HepG2 (cell line): ENCODE results near the gene THOC6. TPM values are rescaled to one million over a fixed set of nuclear protein-coding genes. Genes with fewer than 3 reads are reported as not detected.

Source experiments
- FOXO1 ChIP-seq: sonication (generic); formaldehyde crosslinking; IDR thresholded peaks from 2 replicates; pipeline ENCODE4 v1.4.0; 2020; ENCODE audit warnings: missing genetic modification reagents
- GPN1 ChIP-seq: sonication (generic); formaldehyde crosslinking; IDR thresholded peaks from 2 replicates; pipeline ENCODE4 v1.5.1; 2020; ENCODE audit warnings: missing genetic modification reagents, borderline replicate concordance
- KAT8 ChIP-seq: IDR thresholded peaks from 2 replicates; pipeline ENCODE4 v1.6.1; 2016; ENCODE audit warnings: missing genetic modification reagents, missing compliant biosample characterization
- MIER3 ChIP-seq: IDR thresholded peaks from 2 replicates; pipeline ENCODE4 v1.6.1; 2016; ENCODE audit warnings: missing compliant biosample characterization, borderline replicate concordance
- MTA3 ChIP-seq: sonication (generic); formaldehyde crosslinking; IDR thresholded peaks from 2 replicates; pipeline ENCODE4 v1.4.0; 2020; ENCODE audit warnings: missing genetic modification reagents
- MZF1 ChIP-seq: sonication (generic); formaldehyde crosslinking; IDR thresholded peaks from 2 replicates; pipeline ENCODE4 v1.8.1; 2023; ENCODE audit warnings: mild to moderate bottlenecking, missing genetic modification reagents, borderline replicate concordance
- TAF1 ChIP-seq: sonication (generic); formaldehyde crosslinking; IDR thresholded peaks from 2 replicates; pipeline ENCODE4 v1.4.0; 2020; ENCODE audit warnings: missing genetic modification reagents
- TBX3 ChIP-seq: fragments of 450-650 bp; IDR thresholded peaks from 2 replicates; pipeline ENCODE4 v1.6.1; 2017; ENCODE audit warnings: antibody characterized with exemption, mild to moderate bottlenecking, inconsistent platforms, borderline replicate concordance
- TRIM24 ChIP-seq: sonication (generic); formaldehyde crosslinking; IDR thresholded peaks from 2 replicates; pipeline ENCODE4 v1.8.0; 2022; ENCODE audit warnings: mild to moderate bottlenecking, missing genetic modification reagents
- YY1 ChIP-seq: IDR thresholded peaks from 2 replicates; pipeline ENCODE4 v1.6.1; 2011; ENCODE audit warnings: low read length, low read depth, moderate library complexity, mild to moderate bottlenecking; ENCODE audit not compliant: insufficient read depth, insufficient replicate concordance
- ZBTB1 ChIP-seq: sonication (generic); formaldehyde crosslinking; IDR thresholded peaks from 2 replicates; pipeline ENCODE4 v1.4.0; 2020; ENCODE audit warnings: missing genetic modification reagents, borderline replicate concordance
- ZFYVE20 ChIP-seq: sonication (generic); formaldehyde crosslinking; IDR thresholded peaks from 2 replicates; pipeline ENCODE4 v1.8.0; 2023; ENCODE audit warnings: low read depth, mild to moderate bottlenecking, moderate library complexity, missing genetic modification reagents, borderline replicate concordance
- ZIK1 ChIP-seq: sonication (generic); formaldehyde crosslinking; IDR thresholded peaks from 2 replicates; pipeline ENCODE4 v1.5.0; 2020; ENCODE audit warnings: mild to moderate bottlenecking, low read depth, missing genetic modification reagents, borderline replicate concordance
- ZNF264 ChIP-seq: sonication (generic); formaldehyde crosslinking; IDR thresholded peaks from 2 replicates; pipeline ENCODE4 v1.4.0; 2020; ENCODE audit warnings: missing genetic modification reagents
- ZNF484 ChIP-seq: sonication (generic); formaldehyde crosslinking; IDR thresholded peaks from 2 replicates; pipeline ENCODE4 v1.5.1; 2020; ENCODE audit warnings: mild to moderate bottlenecking, low read depth, missing genetic modification reagents, borderline replicate concordance
- ZNF772 ChIP-seq: sonication (generic); formaldehyde crosslinking; IDR thresholded peaks from 2 replicates; pipeline ENCODE4 v1.5.0; 2020; ENCODE audit warnings: mild to moderate bottlenecking, missing genetic modification reagents
- ZNF788 ChIP-seq: sonication (generic); formaldehyde crosslinking; IDR thresholded peaks from 2 replicates; pipeline ENCODE4 v1.5.0; 2020; ENCODE audit warnings: mild to moderate bottlenecking, missing genetic modification reagents, borderline replicate concordance
- ZNF850 ChIP-seq: sonication (generic); formaldehyde crosslinking; conservative IDR thresholded peaks from 2 replicates; pipeline ENCODE4 v1.9.0; 2021; ENCODE audit warnings: mild to moderate bottlenecking, missing genetic modification reagents
- polyA plus RNA-seq, 8 experiments: library from polyadenylated mRNA; depleted of rRNA in 3 of 8; stranded (reverse) in 7 of 8; unstranded in 1 of 8; fragments of >200 nt; fragmentation: Illumina TruSeq in 4 of 8; extraction: Trizol in 4 of 8; gene quantifications; 2 replicates each; pipeline versions ENCODE4 v1.2.1 to v1.2.3, GENCODE V29; 2011 to 2016; ENCODE audit warnings: low read depth in 4 of 8, missing spikeins in 1 of 8, mixed read lengths in 1 of 8; ENCODE audit not compliant: insufficient read depth in 1 of 8
- total RNA-seq, 5 experiments: library from RNA; depleted of rRNA; stranded (reverse); fragments of >200 nt; fragmentation: Illumina TruSeq; extraction: Trizol; gene quantifications; 2 replicates each; pipeline ENCODE4 v1.2.3, GENCODE V29; 2016; ENCODE audit warnings: low read depth in 1 of 5
- TF ChIP-seq, protein P1 (sequence below): sonication (generic); formaldehyde crosslinking; IDR thresholded peaks from 2 replicates; pipeline ENCODE4 v1.5.0; 2020; ENCODE audit warnings: missing genetic modification reagents
- TF ChIP-seq, protein P2 (sequence below): IDR thresholded peaks from 2 replicates; pipeline ENCODE4 v1.6.1; 2012; ENCODE audit warnings: low read length, improper control_type of control experiment
- TF ChIP-seq, protein P3 (sequence below): sonication (generic); formaldehyde crosslinking; IDR thresholded peaks from 2 replicates; pipeline ENCODE4 v1.4.0; 2020; ENCODE audit warnings: missing genetic modification reagents

The THOC6 gene
- total and polyA plus RNA-seq, 2 of the 13 experiments (the other 11 are each of a cell fraction or from before 2014, with no cell fraction given): 32.1 to 37.0 TPM

DNA sequence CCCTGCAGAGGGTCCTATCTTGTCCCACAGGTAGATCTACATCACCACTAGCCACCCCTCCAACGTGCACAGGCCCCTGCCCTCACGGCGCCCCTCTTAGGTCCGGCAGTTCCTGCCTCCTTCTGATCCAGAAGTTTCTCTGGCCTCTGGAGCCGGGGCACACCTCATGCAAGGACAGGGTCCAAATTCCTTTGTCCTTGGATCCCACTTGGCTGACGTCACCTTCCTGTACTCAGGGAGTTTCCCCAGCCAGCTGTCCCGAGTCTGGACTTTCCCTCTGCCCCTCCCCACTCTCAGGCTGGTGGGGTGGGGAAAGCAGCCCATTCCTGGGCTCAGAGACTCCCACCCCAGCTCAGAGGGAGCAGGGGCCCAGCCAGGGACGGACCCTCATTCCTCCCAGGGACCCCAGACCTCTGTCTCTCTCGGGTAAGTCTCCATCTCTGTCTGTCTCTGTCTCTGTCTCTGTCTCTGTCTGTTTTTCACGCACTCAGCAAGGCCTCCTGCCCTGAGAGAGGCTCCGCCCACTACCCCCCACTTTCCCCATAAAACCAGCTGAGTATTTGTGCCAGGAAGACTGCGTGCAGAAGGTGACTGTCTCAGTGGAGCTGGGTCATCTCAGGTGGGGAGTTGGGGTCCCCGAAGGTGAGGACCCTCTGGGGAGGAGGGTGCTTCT, 41.4 kb downstream of the THOC6 start, which contains the start of gene IL32 (continued):
- TF ChIP-seq, protein P1, sequence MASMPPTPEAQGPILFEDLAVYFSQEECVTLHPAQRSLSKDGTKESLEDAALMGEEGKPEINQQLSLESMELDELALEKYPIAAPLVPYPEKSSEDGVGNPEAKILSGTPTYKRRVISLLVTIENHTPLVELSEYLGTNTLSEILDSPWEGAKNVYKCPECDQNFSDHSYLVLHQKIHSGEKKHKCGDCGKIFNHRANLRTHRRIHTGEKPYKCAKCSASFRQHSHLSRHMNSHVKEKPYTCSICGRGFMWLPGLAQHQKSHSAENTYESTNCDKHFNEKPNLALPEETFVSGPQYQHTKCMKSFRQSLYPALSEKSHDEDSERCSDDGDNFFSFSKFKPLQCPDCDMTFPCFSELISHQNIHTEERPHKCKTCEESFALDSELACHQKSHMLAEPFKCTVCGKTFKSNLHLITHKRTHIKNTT (CRISPR knock-in tag): no peak
- TF ChIP-seq ZIK1 (no peak), ZBTB1 (CRISPR knock-in tag) (no peak), ZNF484 (CRISPR knock-in tag) (no peak), TAF1 (CRISPR knock-in tag) (peak; percentile 59; the same call in 1 of the 2 replicates), KAT8 (CRISPR knock-in tag) (peak; percentile 59), MZF1 (CRISPR knock-in tag) (no peak), TBX3 (0 out of 2 replicates have a peak, but pooled peaks have one; percentile 8), MTA3 (CRISPR knock-in tag) (no peak), ZNF850 (CRISPR knock-in tag) (no peak), YY1 (no peak), ZNF772 (peak; percentile 92), ZNF264 (CRISPR knock-in tag) (0 out of 2 replicates have a peak, but pooled peaks have one; percentile 41), ZFYVE20 (CRISPR knock-in tag) (no peak), MIER3 (CRISPR knock-in tag) (peak; percentile 63; the same call in 1 of the 2 replicates), TRIM24 (CRISPR knock-in tag) (no peak), GPN1 (no peak), ZNF788 (peak; percentile 64; the same call in 1 of the 2 replicates), FOXO1 (CRISPR knock-in tag) (no peak; the same call in 1 of the 2 replicates)
- TF ChIP-seq, protein P2, sequence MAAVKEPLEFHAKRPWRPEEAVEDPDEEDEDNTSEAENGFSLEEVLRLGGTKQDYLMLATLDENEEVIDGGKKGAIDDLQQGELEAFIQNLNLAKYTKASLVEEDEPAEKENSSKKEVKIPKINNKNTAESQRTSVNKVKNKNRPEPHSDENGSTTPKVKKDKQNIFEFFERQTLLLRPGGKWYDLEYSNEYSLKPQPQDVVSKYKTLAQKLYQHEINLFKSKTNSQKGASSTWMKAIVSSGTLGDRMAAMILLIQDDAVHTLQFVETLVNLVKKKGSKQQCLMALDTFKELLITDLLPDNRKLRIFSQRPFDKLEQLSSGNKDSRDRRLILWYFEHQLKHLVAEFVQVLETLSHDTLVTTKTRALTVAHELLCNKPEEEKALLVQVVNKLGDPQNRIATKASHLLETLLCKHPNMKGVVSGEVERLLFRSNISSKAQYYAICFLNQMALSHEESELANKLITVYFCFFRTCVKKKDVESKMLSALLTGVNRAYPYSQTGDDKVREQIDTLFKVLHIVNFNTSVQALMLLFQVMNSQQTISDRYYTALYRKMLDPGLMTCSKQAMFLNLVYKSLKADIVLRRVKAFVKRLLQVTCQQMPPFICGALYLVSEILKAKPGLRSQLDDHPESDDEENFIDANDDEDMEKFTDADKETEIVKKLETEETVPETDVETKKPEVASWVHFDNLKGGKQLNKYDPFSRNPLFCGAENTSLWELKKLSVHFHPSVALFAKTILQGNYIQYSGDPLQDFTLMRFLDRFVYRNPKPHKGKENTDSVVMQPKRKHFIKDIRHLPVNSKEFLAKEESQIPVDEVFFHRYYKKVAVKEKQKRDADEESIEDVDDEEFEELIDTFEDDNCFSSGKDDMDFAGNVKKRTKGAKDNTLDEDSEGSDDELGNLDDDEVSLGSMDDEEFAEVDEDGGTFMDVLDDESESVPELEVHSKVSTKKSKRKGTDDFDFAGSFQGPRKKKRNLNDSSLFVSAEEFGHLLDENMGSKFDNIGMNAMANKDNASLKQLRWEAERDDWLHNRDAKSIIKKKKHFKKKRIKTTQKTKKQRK: no peak
- TF ChIP-seq, protein P3, sequence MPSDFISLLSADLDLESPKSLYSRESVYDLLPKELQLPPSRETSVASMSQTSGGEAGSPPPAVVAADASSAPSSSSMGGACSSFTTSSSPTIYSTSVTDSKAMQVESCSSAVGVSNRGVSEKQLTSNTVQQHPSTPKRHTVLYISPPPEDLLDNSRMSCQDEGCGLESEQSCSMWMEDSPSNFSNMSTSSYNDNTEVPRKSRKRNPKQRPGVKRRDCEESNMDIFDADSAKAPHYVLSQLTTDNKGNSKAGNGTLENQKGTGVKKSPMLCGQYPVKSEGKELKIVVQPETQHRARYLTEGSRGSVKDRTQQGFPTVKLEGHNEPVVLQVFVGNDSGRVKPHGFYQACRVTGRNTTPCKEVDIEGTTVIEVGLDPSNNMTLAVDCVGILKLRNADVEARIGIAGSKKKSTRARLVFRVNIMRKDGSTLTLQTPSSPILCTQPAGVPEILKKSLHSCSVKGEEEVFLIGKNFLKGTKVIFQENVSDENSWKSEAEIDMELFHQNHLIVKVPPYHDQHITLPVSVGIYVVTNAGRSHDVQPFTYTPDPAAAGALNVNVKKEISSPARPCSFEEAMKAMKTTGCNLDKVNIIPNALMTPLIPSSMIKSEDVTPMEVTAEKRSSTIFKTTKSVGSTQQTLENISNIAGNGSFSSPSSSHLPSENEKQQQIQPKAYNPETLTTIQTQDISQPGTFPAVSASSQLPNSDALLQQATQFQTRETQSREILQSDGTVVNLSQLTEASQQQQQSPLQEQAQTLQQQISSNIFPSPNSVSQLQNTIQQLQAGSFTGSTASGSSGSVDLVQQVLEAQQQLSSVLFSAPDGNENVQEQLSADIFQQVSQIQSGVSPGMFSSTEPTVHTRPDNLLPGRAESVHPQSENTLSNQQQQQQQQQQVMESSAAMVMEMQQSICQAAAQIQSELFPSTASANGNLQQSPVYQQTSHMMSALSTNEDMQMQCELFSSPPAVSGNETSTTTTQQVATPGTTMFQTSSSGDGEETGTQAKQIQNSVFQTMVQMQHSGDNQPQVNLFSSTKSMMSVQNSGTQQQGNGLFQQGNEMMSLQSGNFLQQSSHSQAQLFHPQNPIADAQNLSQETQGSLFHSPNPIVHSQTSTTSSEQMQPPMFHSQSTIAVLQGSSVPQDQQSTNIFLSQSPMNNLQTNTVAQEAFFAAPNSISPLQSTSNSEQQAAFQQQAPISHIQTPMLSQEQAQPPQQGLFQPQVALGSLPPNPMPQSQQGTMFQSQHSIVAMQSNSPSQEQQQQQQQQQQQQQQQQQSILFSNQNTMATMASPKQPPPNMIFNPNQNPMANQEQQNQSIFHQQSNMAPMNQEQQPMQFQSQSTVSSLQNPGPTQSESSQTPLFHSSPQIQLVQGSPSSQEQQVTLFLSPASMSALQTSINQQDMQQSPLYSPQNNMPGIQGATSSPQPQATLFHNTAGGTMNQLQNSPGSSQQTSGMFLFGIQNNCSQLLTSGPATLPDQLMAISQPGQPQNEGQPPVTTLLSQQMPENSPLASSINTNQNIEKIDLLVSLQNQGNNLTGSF: no peak
